ENCODE measurements around the gene SAMSN1.

DNA sequence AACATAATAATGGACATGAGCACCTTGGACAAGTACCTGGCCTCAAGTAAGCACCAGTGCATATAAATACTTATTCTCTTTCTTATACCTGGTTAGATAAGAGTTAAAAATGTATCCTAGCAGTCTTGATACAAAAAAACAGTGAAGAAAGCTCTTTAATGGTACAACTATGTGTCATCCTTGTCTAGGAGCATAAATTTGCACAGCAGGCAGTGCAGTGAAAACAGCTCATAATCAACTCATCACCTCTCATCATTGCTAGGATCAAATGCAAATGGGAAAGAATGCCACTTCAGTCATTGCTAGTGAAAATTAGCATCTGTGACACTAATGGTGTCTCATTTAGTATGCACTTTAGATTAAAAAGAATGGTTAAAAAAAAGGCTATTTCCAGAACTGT, 7.6 kb downstream of the SAMSN1 start:
- TF ChIP-seq, protein P1, sequence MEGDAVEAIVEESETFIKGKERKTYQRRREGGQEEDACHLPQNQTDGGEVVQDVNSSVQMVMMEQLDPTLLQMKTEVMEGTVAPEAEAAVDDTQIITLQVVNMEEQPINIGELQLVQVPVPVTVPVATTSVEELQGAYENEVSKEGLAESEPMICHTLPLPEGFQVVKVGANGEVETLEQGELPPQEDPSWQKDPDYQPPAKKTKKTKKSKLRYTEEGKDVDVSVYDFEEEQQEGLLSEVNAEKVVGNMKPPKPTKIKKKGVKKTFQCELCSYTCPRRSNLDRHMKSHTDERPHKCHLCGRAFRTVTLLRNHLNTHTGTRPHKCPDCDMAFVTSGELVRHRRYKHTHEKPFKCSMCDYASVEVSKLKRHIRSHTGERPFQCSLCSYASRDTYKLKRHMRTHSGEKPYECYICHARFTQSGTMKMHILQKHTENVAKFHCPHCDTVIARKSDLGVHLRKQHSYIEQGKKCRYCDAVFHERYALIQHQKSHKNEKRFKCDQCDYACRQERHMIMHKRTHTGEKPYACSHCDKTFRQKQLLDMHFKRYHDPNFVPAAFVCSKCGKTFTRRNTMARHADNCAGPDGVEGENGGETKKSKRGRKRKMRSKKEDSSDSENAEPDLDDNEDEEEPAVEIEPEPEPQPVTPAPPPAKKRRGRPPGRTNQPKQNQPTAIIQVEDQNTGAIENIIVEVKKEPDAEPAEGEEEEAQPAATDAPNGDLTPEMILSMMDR (IDR thresholded peaks at IDR 0.05 in 4 of 5, conservative IDR thresholded peaks at IDR 0.05 in 1 of 5), result no peak
- TF ChIP-seq POLR2A (IDR thresholded peaks at IDR 0.05), result no peak
